ENCODE measurements around the gene MYBPHL. TPM values are rescaled to one million over a fixed set of nuclear protein-coding genes. Genes with fewer than 3 reads are reported as not detected.

Gene MYBPHL
- not detected in 5 replicates for total RNA-seq (2022; extraction: Qiagen RNA extraction; ENCODE audit: low read depth)

DNA sequence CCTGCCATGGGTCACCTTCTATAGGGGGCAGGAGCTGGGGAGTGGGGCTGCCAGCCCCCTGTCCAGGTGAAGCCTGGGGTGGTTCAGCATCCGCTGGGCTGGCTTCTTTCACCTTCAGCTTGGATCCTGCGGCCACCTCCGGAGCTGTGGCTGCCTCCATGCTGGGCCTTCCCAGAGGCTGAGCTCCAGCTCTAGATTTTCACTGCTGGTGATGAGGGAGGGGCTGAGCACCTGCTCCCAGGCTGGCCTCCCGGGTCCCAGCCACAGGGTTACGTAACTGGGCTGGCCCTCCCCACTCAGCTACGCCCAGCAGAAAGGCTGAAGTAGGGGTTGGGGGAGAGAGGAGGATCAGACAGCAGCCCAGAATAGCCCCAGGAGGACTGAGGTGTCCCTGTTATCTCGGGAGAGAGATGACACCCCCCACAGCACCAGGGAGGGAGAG is at the start of gene MYBPHL:
Gene MYBPHL (minus strand): TSS at position 180 of the 442 bp plus-strand sequence. CDS start 20 bp downstream, at position 160.

DNA sequence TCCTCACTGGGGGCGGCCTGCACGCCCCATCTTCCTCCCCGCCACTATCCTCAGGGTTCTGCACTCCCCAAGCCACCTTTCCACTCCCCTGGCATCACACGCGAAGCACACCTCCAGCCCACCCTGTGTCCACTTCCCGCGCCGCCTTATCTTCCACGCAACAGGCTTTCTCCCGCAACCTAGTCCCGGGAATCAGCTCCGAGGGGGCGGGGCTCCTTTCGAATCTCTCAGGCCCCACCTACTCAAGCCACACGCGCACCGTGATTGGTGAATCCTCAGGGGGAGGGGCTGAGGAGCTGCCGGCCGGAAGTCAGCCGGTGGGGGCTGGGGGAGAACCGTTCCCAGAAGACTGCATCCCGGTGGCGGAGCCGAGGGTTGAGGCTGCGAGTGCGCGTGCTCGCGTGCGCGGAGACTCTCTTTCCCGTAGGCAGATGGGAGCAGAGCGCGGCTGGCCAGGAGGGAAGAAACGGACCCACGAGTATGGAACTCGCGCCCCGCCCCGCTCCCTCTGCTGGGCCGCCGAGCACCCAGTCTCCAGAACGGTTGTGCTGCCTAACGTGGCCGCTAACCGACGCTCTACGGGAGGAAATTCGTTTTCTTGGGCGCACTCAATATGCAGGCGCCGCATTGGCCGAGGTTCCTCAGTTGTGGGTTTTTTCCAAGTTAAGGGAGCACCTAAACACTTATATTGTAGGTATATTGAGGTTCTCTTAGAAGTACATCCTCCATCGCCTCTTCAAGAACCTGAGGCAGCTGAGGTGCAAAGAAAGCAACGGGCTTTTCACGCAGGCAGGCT is 23.7 kb downstream of the MYBPHL start, which contains the start of gene PSRC1:
Gene PSRC1 (minus strand): TSS at position 194 of the 796 bp plus-strand sequence.

GRCh38 chr1:109248797-109249629 is 57.8 kb downstream of the MYBPHL start, which contains the start of gene CELSR2:
CELSR2 (plus strand) TSS chr1:109249539; CDS start chr1:109250080, 541 bp downstream.

Other genes with a start within 250 kb of the MYBPHL start
- gene TAF13, start 231.0 kb downstream of the MYBPHL start, total RNA-seq (2022; extraction: Qiagen RNA extraction; ENCODE audit: low read depth): 22.8 to 38.9 TPM (median 26.2 TPM) in 5 replicates
- 9.1 to 13.3 TPM (median 9.7 TPM) in 5 replicates for gene TMEM167B, start 216.2 kb downstream of the MYBPHL start, total RNA-seq (2022; extraction: Qiagen RNA extraction; ENCODE audit: low read depth)
- 0.43 to 1.1 TPM (median 0.51 TPM) in 5 replicates for gene ELAPOR1, start 192.9 kb downstream of the MYBPHL start, total RNA-seq (2022; extraction: Qiagen RNA extraction; ENCODE audit: low read depth)
- gene SARS1, start 93.1 kb downstream of the MYBPHL start, total RNA-seq (2022; extraction: Qiagen RNA extraction; ENCODE audit: low read depth): 97.7 to 110 TPM (median 104 TPM) in 5 replicates
- gene CELSR2, start 57.5 kb downstream of the MYBPHL start, total RNA-seq (2022; extraction: Qiagen RNA extraction; ENCODE audit: low read depth): 3.8 to 6.4 TPM (median 5.5 TPM) in 5 replicates
- gene PSRC1, start 23.9 kb downstream of the MYBPHL start, total RNA-seq (2022; extraction: Qiagen RNA extraction; ENCODE audit: low read depth): 21.3 to 26.8 TPM (median 24.2 TPM) in 5 replicates
- 3.4 to 5.0 TPM (median 3.7 TPM) in 5 replicates for gene SORT1, start 90.9 kb upstream of the MYBPHL start, total RNA-seq (2022; extraction: Qiagen RNA extraction; ENCODE audit: low read depth)
- gene PSMA5, start 119.4 kb upstream of the MYBPHL start, total RNA-seq (2022; extraction: Qiagen RNA extraction; ENCODE audit: low read depth): 109 to 121 TPM (median 116 TPM) in 5 replicates
- 0.07 to 0.23 TPM (median 0.13 TPM) in 5 replicates for gene SYPL2, start 159.5 kb upstream of the MYBPHL start, total RNA-seq (2022; extraction: Qiagen RNA extraction; ENCODE audit: low read depth)
- 1.7 to 2.8 TPM (median 2.6 TPM) in 5 replicates for gene ATXN7L2, start 176.9 kb upstream of the MYBPHL start, total RNA-seq (2022; extraction: Qiagen RNA extraction; ENCODE audit: low read depth)
- gene CYB561D1, start 187.1 kb upstream of the MYBPHL start, total RNA-seq (2022; extraction: Qiagen RNA extraction; ENCODE audit: low read depth): 3.2 to 5.0 TPM (median 4.0 TPM) in 5 replicates
- gene AMIGO1, start 202.7 kb upstream of the MYBPHL start, total RNA-seq (2022; extraction: Qiagen RNA extraction; ENCODE audit: low read depth): 0.84 to 1.3 TPM (median 1.2 TPM) in 5 replicates
- not detected in 5 replicates for gene GPR61, start 232.9 kb upstream of the MYBPHL start, total RNA-seq (2022; extraction: Qiagen RNA extraction; ENCODE audit: low read depth)
- 4.6 to 5.5 TPM (median 4.8 TPM) in 5 replicates for gene GNAI3, start 241.6 kb upstream of the MYBPHL start, total RNA-seq (2022; extraction: Qiagen RNA extraction; ENCODE audit: low read depth)